ENCODE results near the gene COMMD6.

DNA sequence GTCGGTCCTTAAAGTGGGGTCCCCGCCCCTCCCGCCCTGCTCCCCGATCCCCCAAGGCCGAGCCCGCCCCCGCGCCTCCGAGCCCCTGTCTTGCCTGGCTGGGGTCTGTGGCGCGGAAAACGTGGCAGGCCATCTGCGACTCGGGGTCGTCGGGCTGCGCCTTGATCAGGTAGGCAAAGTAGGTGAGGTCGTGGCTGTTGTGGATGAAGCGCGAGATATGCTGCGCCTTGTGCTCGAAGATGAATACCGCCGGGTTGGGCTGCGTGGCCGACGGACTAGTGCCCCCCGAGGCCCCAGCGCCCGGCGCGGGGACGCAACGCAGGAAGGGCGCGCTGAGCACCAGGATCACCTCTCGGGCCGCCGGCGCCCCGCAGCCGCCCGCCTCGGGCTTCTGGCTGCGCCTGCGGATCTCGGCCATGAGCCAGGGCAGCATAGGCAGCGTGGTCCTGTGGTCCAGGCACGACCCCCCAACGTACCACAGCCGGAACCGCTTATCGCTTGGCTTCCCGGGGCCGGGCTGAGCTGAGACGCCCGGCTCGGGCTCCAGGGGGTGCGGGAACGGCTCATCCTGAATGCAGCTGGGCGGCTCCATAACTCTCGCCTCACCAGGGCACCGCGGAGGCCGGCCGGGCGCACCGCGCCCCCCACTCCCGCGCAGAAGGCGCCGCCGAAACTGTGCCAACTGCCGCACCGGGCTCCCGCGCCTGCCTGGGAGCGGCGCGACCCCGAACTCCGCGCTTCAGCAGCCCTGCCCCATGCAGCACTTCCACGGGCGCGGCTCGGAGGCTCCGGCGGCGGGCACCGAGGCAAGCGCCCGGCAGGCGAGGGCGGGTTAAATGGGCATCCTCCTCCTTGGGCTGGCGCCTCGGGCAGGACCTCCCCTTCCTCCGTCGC lies 56.2 kb downstream of the COMMD6 start:
- TF ChIP-seq, protein P1, sequence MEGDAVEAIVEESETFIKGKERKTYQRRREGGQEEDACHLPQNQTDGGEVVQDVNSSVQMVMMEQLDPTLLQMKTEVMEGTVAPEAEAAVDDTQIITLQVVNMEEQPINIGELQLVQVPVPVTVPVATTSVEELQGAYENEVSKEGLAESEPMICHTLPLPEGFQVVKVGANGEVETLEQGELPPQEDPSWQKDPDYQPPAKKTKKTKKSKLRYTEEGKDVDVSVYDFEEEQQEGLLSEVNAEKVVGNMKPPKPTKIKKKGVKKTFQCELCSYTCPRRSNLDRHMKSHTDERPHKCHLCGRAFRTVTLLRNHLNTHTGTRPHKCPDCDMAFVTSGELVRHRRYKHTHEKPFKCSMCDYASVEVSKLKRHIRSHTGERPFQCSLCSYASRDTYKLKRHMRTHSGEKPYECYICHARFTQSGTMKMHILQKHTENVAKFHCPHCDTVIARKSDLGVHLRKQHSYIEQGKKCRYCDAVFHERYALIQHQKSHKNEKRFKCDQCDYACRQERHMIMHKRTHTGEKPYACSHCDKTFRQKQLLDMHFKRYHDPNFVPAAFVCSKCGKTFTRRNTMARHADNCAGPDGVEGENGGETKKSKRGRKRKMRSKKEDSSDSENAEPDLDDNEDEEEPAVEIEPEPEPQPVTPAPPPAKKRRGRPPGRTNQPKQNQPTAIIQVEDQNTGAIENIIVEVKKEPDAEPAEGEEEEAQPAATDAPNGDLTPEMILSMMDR (conservative IDR thresholded peaks at IDR 0.05; ENCODE audit: low read length), result 0 out of 2 replicates have a peak, but pooled peaks have one; percentile 1
- no peak for TF ChIP-seq EZH2phosphoT487 (IDR thresholded peaks at IDR 0.05; ENCODE audit: borderline replicate concordance, low read depth, low read length)

All from OCI-LY7 (cell line).